OCI-LY3 (cell line): ENCODE data around the gene BHLHA15.

ENCODE experiments used
- CTCF ChIP-seq: fragments of 200-600, 300-600 bp; sonication (generic); IDR thresholded peaks from 2 replicates; pipeline ENCODE4 v1.5.1; 2014; ENCODE audit warnings: antibody characterized with exemption, low read length, low read depth
- EZH2phosphoT487 ChIP-seq: fragments of 200-600 bp; shearing (Covaris generic); IDR thresholded peaks from 2 replicates; pipeline ENCODE4 v1.6.1; 2018; ENCODE audit warnings: antibody characterized with exemption, mixed run types, low read depth

- TF ChIP-seq CTCF (no peak), EZH2phosphoT487 (no peak)
These were observed 19.7 kb downstream of the BHLHA15 start for GRCh38 chr7:98230746-98231471.
